Ishikawa (cell line): ENCODE results near the gene ORC1.

Experiments used
- CEBPB ChIP-seq: IDR thresholded peaks from 2 replicates; pipeline ENCODE4 v1.6.1; 2012
- EP300 ChIP-seq: IDR thresholded peaks from 2 replicates; pipeline ENCODE4 v1.6.1; 2012; ENCODE audit warnings: borderline replicate concordance

DNA sequence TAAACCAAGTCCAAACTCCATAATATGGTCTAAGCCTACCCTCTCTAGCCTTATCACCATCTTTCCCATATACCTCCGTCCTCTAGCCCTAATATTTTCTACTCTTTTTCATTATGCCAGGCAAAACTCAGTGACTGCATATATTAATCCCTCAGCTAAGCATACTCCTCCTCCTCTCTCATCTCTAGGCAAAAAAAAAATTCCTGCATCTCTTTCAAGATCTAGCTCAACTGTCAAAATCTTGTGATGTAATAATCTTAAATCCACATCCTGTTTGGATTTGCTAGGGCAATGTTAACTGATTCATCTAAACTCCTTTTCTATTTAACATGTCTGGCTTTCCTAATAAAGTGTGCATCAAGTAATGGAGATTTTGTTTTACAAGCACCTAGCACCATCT is 20.6 kb upstream of the ORC1 start:
- TF ChIP-seq EP300 (no peak), CEBPB (no peak)
